ENCODE results near the gene COLGALT1. TPM values are rescaled to one million over a fixed set of nuclear protein-coding genes. Genes with fewer than 3 reads are reported as not detected.

Gene COLGALT1
- total and polyA plus RNA-seq, 9 of the 15 experiments (the other 6 are each of a cell fraction or from before 2014, with no cell fraction given) = 4.9 to 119 (median 82.6) TPM

- TF ChIP-seq GTF3C2 (IDR thresholded peaks at IDR 0.05; ENCODE audit: borderline replicate concordance, extremely low read depth, insufficient read length) (no peak), ZFP1 (CRISPR knock-in tag; IDR thresholded peaks at IDR 0.05) (no peak), NCOA2 (IDR thresholded peaks at IDR 0.05; ENCODE audit: partially characterized antibody in 2 of 2) (no peak), HMGN3 (IDR thresholded peaks at IDR 0.05; ENCODE audit: borderline replicate concordance, extremely low read depth, insufficient read length, low read depth, low read length) (peak; percentile 65), MTA2 (IDR thresholded peaks at IDR 0.05; ENCODE audit: low read depth) (no peak), XRCC5 (IDR thresholded peaks at IDR 0.05; ENCODE audit: low read depth, low read length) (peak; percentile 13; the same call in 1 of the 2 replicates), ZNF232 (CRISPR knock-in tag; IDR thresholded peaks at IDR 0.05) (peak; percentile 78; the same call in 1 of the 2 replicates), GMEB1 (CRISPR knock-in tag; IDR thresholded peaks at IDR 0.05) (peak; percentile 94), SRSF7 (optimal IDR thresholded peaks at IDR 0.05; ENCODE audit: low read depth, low read length) (no peak), GTF2B (IDR thresholded peaks at IDR 0.05; ENCODE audit: extremely low read depth, insufficient read length) (no peak), ZBTB33 (CRISPR knock-in tag; IDR thresholded peaks at IDR 0.05) (peak; percentile 93), ZNF143 (CRISPR knock-in tag; IDR thresholded peaks at IDR 0.05) (peak; percentile 57; the same call in 1 of the 2 replicates), ZNF134 (CRISPR knock-in tag; conservative IDR thresholded peaks at IDR 0.05) (no peak), SMAD2 (IDR thresholded peaks at IDR 0.05; ENCODE audit: low read depth, low read length) (no peak), HMGXB4 (CRISPR knock-in tag; IDR thresholded peaks at IDR 0.05) (peak; percentile 97)
These were observed 50.5 kb downstream of the COLGALT1 start (continued) for GRCh38 chr19:17605761-17606589.

All from K562 (cell line).